ENCODE data around the gene CCDC107. TPM values are rescaled to one million over a fixed set of nuclear protein-coding genes. Genes with fewer than 3 reads are reported as not detected.
A peak's percentile ranks its signal among the peaks of the same experiment; 100 is the strongest.

The CCDC107 gene
- polyA plus RNA-seq, 2 of the 4 experiments (the other 2 are of a cell fraction) = 13.3 to 20.7 TPM

DNA sequence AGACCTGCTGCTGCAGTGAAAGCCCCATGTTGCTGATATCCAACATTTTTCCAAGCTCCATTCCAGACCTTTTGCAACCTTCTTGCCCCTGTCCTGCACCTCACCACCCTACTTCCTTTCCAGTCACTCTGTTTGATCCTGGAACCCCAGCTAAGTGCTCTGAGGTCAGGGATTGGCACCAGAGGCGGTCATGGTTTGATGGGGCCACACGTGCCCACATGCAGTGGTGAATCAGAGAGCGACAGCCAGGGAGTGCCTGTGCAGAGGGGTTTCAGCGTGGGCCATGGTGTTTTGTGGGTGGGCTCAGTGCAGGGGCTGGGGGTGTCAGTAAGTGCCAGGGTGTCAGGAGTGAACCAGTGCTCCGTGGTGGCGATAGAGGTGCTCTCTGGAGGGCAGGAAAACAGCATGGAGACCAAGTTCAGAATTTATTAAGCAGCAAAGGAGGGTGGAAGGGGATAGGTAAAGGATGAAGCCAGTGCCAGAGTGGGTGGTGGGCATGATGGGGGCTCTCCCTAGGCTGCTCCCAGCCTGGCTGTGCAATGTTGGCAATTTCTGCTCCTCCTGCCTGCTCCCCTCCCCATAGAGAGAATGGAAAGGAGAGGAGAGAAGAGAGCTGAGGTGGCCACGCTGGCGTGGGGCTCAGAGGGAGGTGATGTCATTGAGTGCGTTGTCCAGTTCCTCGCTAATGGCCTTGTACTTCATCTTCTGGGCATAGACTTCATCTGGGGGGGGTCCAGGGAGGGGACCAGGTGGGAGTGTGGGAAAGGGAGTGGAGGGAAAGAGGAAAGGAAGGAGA lies 24.6 kb downstream of the CCDC107 start:
- WGBS (ENCODE audit: missing lambda C conversion rate) = 81% methylated on average over 10 of the region's 10 CpGs
- 0 out of 5 replicates have a peak, but pooled peaks of 1 of the 2 experiments have one; percentile 5 for TF ChIP-seq JUN (IDR thresholded peaks at IDR 0.05)
- TF ChIP-seq CHD2 (IDR thresholded peaks at IDR 0.05; ENCODE audit: low read length, partially characterized antibody) = no peak
- no peak for FAIRE-seq
- ChIA-PET CTCF (interaction anchor here (4.1 to 18.3 kb wide), 3 partner anchors 14 to 47 kb away, joined by 20 to 498 read pairs (median 72); partner anchors contain the start of genes ARHGEF39, CA9, CCDC107 and RMRP), POLR2A (interaction anchor here (0.7 to 1.1 kb wide), 2 partner anchors 14 to 18 kb away, joined by 3 read pairs; no protein-coding TSS in a partner anchor)
- H3K9me3 ChIP-seq = no peaks in the 10 kb centered on the region
- no peak for ATAC-seq
- no peak overlapping the region for H3K4me3 ChIP-seq
- DNase-seq (ENCODE audit: low read depth in 1 of 2, low spot score in 1 of 2) = no peak
- no peak overlapping the region; a peak in 1 of 6 replicates for H3K27ac ChIP-seq
- no peak overlapping the region for H3K4me2 ChIP-seq
- peaks cover 37% of the 10 kb centered on the region for H3K4me1 ChIP-seq

DNA sequence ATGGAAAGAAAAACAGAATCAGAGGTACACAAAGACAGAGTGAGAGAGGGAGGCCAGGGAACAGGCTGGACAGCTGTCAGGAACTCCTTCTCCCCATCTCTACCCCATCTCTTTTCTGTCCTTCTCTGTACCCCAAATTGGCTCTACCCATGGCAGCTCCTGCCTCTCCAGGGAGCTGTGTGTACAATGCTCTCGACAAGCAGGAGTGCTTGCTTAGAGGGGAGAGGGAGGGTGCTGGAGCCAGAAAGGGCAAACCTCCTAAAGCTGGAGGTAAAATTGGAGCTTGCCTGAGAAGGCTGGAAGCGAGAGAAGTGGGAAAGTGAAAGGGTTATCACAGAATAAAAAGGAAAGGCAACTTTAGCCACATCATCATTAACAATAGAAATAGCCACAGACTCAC lies 25.2 kb downstream of the CCDC107 start:
- CTCF ChIA-PET = interaction anchor here (1.4 to 18.3 kb wide), 5 partner anchors 13 to 199 kb away, joined by 3 to 498 read pairs (median 20); partner anchors contain the start of genes ARHGEF39, CA9, CCDC107 and RMRP
- TF ChIP-seq, protein P1, sequence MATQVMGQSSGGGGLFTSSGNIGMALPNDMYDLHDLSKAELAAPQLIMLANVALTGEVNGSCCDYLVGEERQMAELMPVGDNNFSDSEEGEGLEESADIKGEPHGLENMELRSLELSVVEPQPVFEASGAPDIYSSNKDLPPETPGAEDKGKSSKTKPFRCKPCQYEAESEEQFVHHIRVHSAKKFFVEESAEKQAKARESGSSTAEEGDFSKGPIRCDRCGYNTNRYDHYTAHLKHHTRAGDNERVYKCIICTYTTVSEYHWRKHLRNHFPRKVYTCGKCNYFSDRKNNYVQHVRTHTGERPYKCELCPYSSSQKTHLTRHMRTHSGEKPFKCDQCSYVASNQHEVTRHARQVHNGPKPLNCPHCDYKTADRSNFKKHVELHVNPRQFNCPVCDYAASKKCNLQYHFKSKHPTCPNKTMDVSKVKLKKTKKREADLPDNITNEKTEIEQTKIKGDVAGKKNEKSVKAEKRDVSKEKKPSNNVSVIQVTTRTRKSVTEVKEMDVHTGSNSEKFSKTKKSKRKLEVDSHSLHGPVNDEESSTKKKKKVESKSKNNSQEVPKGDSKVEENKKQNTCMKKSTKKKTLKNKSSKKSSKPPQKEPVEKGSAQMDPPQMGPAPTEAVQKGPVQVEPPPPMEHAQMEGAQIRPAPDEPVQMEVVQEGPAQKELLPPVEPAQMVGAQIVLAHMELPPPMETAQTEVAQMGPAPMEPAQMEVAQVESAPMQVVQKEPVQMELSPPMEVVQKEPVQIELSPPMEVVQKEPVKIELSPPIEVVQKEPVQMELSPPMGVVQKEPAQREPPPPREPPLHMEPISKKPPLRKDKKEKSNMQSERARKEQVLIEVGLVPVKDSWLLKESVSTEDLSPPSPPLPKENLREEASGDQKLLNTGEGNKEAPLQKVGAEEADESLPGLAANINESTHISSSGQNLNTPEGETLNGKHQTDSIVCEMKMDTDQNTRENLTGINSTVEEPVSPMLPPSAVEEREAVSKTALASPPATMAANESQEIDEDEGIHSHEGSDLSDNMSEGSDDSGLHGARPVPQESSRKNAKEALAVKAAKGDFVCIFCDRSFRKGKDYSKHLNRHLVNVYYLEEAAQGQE (IDR thresholded peaks at IDR 0.05) = no peak
- TF ChIP-seq TP53 (CRISPR knock-in tag; IDR thresholded peaks at IDR 0.05) = no peak
- TF ChIP-seq ZNF302 (CRISPR knock-in tag; IDR thresholded peaks at IDR 0.05) = no peak
- TF ChIP-seq ZSCAN20 (CRISPR knock-in tag; IDR thresholded peaks at IDR 0.05) = no peak
- TF ChIP-seq, protein P2, sequence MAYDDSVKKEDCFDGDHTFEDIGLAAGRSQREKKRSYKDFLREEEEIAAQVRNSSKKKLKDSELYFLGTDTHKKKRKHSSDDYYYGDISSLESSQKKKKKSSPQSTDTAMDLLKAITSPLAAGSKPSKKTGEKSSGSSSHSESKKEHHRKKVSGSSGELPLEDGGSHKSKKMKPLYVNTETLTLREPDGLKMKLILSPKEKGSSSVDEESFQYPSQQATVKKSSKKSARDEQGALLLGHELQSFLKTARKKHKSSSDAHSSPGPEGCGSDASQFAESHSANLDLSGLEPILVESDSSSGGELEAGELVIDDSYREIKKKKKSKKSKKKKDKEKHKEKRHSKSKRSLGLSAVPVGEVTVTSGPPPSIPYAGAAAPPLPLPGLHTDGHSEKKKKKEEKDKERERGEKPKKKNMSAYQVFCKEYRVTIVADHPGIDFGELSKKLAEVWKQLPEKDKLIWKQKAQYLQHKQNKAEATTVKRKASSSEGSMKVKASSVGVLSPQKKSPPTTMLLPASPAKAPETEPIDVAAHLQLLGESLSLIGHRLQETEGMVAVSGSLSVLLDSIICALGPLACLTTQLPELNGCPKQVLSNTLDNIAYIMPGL (CRISPR knock-in tag; IDR thresholded peaks at IDR 0.05; ENCODE audit: borderline replicate concordance) = no peak
- TF ChIP-seq HES2 (IDR thresholded peaks at IDR 0.05) = no peak
- TF ChIP-seq ZC3H11A (IDR thresholded peaks at IDR 0.05) = no peak
- TF ChIP-seq MAZ (IDR thresholded peaks at IDR 0.05; ENCODE audit: borderline replicate concordance, low read depth, low read length) = no peak
- TF ChIP-seq CEBPB (IDR thresholded peaks at IDR 0.05) = no peak
- TF ChIP-seq HOXB13 (CRISPR knock-in tag; IDR thresholded peaks at IDR 0.05; ENCODE audit: low read depth) = no peak
- TF ChIP-seq NPAS2 (CRISPR knock-in tag; IDR thresholded peaks at IDR 0.05; ENCODE audit: borderline replicate concordance) = no peak
- no peak for TF ChIP-seq SREBF2 (IDR thresholded peaks at IDR 0.05)
- no peak for TF ChIP-seq FOSB (CRISPR knock-in tag; IDR thresholded peaks at IDR 0.05)
- TF ChIP-seq HDAC2 (IDR thresholded peaks at IDR 0.05) = no peak
- TF ChIP-seq E2F6 (IDR thresholded peaks at IDR 0.05; ENCODE audit: borderline replicate concordance, low read depth) = no peak
- TF ChIP-seq RCOR1 (IDR thresholded peaks at IDR 0.05; ENCODE audit: low read depth, low read length) = no peak
- no peak for TF ChIP-seq NFE2L2 (conservative IDR thresholded peaks at IDR 0.05; ENCODE audit: low read length)
- no peak for TF ChIP-seq MAFK (IDR thresholded peaks at IDR 0.05; ENCODE audit: partially characterized antibody)
- no peak for TF ChIP-seq NR3C1 (IDR thresholded peaks at IDR 0.05)
- no peak overlapping the region for H3K4me2 ChIP-seq
- ATAC-seq (no peak), FAIRE-seq (no peak), DNase-seq (ENCODE audit: low read depth in 1 of 2, low spot score in 1 of 2) (no peak)
- no peak overlapping the region; a peak in 1 of 6 replicates for H3K27ac ChIP-seq
- 88% methylated on average over 2 of the region's 2 CpGs for WGBS (ENCODE audit: missing lambda C conversion rate)
- H3K9me3 ChIP-seq = no peaks in the 10 kb centered on the region
- no peak overlapping the region for H3K4me3 ChIP-seq
- H3K4me1 ChIP-seq = peaks cover 43% of the 10 kb centered on the region
- POLR2A ChIA-PET = interaction anchor here (0.7 to 1.1 kb wide), 2 partner anchors 13 to 19 kb away, joined by 3 read pairs; no protein-coding TSS in a partner anchor

Data from A549 (cell line).